Sigmoid colon (tissue), 4 donors: ENCODE data around the gene MAP4K1.

Experiments
- EP300 ChIP-seq, 4 donors: sonication (generic); formaldehyde crosslinking; IDR thresholded peaks; one replicate each; pipeline ENCODE4 v1.6.1; 2017; ENCODE audit warnings: antibody characterized with exemption in 4 of 4
- POLR2A ChIP-seq, 2 donors: fragments of 450-650 bp; IDR thresholded peaks; one replicate each; pipeline ENCODE4 v1.6.1; 2016; ENCODE audit warnings: antibody characterized with exemption in 2 of 2, mild to moderate bottlenecking in 2 of 2, moderate library complexity in 2 of 2
- TF ChIP-seq, protein P1 (sequence below), 4 experiments: fragments of 450-650 bp in 3 of 4; fragments of 200-600 bp in 1 of 4; IDR thresholded peaks; one replicate each; pipeline ENCODE4 v1.5.1; 2016 to 2019; ENCODE audit warnings: antibody characterized with exemption in 4 of 4, mild to moderate bottlenecking in 3 of 4, moderate library complexity in 2 of 4

DNA sequence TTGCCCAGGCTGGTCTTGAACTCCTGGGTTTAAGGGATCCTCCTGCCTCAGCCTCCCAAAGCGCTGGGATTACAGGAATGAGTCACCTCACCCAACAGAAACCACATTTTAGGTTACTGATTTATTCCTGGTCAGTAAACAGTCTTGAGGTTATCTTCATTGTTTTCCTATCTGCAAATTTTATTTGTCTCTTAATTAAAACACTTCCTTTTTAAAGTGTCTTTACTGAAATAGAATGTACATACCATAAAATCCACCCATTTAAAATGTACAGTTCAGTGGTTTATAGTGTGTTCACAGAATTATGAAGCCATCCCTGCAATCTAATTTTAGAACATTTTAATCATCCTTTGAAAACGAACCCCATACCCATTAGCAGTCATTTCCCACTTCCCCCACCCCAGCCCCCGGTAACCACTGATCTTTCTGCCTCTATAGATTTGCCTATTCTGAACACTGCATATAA, 63.0 kb downstream of the MAP4K1 start:
- TF ChIP-seq, protein P1, sequence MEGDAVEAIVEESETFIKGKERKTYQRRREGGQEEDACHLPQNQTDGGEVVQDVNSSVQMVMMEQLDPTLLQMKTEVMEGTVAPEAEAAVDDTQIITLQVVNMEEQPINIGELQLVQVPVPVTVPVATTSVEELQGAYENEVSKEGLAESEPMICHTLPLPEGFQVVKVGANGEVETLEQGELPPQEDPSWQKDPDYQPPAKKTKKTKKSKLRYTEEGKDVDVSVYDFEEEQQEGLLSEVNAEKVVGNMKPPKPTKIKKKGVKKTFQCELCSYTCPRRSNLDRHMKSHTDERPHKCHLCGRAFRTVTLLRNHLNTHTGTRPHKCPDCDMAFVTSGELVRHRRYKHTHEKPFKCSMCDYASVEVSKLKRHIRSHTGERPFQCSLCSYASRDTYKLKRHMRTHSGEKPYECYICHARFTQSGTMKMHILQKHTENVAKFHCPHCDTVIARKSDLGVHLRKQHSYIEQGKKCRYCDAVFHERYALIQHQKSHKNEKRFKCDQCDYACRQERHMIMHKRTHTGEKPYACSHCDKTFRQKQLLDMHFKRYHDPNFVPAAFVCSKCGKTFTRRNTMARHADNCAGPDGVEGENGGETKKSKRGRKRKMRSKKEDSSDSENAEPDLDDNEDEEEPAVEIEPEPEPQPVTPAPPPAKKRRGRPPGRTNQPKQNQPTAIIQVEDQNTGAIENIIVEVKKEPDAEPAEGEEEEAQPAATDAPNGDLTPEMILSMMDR (IDR thresholded peaks at IDR 0.05), result no peak
- no peak for TF ChIP-seq POLR2A (IDR thresholded peaks at IDR 0.05)
- no peak for TF ChIP-seq EP300 (IDR thresholded peaks at IDR 0.05)
